NCI-H69 (cell line): ENCODE measurements around the gene MADCAM1.
"Not testable (repeated sequence)": the region's sequence is repeated elsewhere in the genome, so short reads cannot be mapped to it uniquely, and the experiment has no call there.

Experiments
- DNase-seq: peaks from one replicate; lab custom pipeline; 2025; lab: John Stamatoyannopoulos, UW

The MADCAM1 gene

DNA sequence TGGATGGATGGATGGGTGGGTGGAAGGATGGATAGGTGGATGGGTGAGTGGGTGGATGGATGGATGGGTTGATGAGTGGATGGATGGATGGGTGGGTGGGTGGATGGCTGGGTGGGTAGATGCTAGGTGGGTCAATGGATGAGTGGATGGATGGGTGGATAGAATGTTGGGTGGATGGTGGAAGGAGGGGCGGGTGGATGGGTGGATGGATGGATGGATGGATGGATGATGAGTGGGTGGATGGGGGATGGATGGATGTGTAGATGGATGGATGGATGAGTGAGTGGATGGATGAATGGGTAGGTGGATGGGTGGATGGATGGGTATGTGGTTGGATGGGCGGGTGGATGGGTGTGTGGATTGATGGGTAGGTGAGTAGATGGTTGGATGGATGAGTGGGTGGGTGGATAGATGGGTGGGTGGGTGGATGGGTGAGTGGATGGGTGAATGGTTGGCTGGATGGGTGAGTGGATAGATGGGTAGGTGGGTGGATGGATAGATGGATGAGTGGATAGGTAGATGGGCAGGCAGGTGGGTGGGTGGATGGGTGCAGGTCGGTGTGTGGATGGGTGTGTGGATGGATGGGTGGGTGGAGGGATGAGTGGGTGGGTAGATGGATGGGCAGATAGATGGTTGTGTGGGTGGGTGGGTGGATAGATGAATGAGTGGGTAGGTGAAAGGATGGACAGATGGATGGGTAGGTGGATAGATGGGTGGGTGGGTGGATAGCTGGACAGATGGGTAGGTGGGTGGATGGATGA lies 31.1 kb upstream of the MADCAM1 start:
- no peak for DNase-seq

- no peak for DNase-seq
These were observed 28.7 kb upstream of the MADCAM1 start for GRCh38 chr19:467554-467953.

DNA sequence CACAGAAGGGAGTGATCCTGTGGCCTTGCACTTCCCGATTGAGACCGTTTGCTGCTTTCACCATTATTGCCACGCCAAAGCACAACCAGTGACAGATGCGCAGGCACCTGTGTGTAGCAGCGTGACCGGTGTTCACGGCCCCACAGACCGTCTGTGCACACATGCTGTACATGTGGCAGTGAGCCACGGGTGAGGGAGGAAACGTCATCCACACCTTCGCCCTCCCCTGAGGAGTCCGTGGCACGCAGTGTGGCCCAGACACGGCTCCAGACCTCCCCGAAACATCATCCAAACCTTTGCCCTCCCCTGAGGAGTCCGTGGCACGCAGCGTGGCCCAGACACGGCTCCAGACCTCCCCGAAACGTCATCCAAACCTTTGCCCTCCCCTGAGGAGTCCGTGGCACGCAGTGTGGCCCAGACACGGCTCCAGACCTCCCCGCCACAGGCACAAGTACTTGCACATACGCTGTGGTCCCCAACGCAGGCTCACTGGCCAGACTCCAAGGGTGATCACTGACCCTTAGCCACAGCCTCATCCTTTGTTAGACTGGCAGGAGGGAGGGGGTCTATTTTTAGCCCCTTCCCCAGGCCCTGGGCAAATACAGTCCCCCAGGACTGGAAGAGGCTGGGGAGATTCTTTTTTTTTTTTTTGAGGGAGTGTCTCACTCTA lies 27.6 kb upstream of the MADCAM1 start:
- no peak for DNase-seq

DNA sequence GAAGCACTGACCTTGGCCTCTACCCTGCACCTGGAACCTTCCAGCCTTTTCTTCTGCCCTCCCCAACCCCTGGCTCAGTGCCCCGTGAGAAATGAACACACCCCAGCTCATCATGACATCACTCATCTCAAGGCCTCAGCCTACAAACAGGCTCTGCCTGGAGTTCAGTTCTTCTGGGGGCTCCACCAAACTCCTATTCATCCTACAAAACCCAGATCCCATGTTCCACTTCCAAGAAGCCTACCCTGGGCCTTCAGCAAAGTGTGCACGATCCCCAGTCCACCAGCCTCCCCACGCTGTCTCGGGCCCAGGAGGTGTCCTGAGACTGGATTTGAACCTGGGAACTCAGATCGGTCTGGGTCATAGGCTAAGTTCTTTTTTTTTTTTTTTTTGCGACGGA lies 26.5 kb upstream of the MADCAM1 start:
- DNase-seq = no peak

GRCh38 chr19:470701-471100 lies 25.6 kb upstream of the MADCAM1 start:
- no peak for DNase-seq

DNA sequence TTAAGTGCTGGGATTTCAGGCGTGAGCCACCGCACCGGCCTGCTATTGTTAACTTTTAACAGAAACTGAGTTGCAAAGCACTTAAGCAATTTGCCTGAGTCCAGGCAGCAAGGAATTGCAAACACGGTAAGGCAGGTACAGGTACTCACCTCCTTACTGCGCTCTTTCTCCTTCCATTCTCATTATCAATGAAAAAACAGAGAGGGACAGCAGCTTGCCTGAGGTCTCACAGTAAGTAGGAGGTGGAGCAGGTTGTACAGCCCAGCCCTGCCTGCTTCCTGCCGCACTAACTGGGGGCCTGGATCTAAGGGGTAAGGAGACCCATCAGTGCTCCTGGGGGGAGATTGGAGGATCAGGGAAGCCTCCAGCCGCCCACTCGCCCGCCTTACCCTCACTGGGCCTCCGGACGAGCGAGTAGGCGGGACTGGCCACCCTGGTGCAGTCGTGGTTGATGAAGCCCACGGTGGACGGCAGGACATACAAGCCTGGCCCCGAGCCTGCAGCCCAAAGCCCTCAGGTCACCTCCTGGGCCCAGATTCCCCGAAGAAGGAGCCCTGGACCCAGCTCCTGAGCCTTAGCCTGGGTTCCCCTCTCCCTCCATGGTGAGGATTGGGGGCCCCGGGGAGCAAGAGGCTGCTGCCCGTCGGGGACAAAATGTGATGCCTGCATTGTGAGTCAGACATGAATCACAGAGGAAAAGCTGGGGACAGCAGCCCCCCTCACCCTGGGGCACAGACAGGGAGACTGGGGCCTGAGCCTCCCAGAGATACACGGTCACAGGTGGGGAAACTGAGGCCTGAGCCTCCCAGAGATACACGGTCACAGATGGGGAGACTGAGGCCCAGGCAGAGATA lies 24.1 kb upstream of the MADCAM1 start:
- no peak for DNase-seq

DNA sequence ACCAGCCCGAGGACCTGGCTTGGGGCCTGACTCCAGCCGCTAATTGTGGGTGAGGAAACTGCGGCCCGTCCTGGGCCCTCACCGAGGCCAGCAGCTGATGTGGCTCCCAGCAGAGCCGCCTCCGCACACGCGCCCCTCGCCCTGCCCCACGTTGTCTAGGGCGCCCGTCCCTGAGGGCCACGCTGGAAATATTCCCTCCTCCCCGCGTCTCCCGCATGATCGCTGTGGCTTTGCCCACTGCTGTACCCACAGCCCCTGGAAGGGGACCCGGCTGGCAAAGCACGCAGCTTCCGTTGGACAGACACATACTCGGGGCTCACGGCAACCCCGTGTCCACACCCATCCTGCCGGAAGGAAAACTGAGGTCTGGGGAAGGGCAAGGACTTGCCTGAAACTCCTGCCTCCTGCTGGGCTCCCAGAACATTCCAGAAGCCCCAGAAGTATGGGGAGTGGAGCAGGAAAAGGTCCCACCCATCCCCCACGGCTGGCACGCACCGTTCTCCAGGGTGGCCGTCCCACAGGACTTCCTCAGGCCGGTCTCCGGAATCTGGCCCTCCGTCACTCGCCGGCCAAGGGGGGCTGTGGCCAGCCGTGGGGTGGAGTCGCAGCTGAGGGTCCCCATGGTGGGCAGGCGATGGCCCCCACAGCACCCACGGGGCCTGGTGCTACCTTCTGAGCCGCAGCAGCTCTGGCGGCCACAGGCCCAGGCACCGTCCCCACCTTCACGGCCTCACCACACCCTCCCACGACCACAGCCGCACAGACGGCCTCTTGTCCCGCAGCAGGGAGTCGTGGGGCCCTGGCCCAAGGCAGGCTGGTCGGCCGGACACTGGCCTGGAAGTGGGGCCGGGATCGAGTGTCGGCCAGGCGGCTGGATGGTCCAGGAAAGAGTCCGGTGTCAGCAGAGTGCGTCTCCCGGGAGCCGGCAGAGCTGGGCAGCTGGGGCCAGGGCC lies 21.9 kb upstream of the MADCAM1 start:
- no peak for DNase-seq

DNA sequence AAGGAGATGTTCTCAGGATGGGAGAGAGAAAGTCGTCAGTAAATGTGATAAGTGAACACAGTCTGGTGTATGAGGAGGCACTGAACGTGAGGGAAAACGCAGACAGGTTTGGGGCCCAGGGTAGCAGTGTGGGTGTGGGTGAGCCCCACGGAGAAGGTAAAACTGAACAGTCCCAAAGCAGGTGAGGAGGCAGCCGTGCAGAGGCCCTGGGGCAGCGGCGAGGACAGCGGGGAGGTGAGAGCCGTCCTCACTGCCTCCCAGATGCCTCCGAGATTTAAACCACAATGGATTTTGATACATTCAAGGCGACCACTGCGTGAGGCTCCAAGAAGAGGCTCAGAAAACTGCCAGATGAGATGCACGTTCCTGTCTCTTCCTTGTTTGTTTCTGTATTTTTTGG lies 20.9 kb upstream of the MADCAM1 start:
- no peak for DNase-seq

GRCh38 chr19:478236-478903 lies 17.9 kb upstream of the MADCAM1 start:
- no peak for DNase-seq

- DNase-seq = no peak
These were observed 17.3 kb upstream of the MADCAM1 start for GRCh38 chr19:478976-479375.

DNA sequence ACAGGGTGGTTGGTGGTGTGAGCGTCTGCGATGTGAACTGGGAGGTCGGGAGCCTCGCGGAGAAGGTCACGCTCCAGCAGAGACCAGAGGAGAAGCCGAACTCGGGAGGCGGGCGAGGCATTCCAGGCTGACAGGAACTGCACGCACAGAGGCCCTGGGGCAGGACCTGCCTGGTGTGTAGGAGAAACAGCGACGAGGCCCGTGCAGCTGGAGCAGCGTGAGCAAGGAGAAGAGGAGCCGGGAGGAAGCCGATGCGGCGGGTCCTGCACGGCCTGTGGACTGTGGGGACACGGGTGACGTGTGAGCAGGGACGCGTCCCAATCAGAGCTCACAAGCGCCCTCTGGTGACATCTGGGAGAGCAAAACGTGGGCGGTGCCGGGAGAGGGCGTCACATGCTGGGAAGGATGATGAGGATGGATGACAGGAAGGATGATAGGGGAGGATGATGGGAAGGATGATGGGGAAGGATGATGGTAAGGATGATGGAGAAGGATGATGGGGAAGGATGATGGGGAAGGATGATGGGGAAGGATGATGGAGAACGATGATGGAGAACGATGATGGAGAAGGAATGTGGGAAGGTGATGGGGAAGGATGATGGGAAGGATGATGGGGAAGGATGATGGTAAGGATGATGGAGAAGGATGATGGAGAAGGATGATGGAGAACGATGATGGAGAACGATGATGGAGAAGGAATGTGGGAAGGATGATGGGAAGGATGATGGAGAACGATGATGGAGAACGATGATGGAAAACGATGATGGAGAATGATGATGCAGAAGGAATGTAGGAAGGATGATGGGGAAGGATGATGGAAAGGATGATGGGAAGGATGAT lies 16.1 kb upstream of the MADCAM1 start:
- DNase-seq = peak; percentile 54

GRCh38 chr19:481100-481499 lies 15.2 kb upstream of the MADCAM1 start:
- not testable (repeated sequence) for DNase-seq

DNA sequence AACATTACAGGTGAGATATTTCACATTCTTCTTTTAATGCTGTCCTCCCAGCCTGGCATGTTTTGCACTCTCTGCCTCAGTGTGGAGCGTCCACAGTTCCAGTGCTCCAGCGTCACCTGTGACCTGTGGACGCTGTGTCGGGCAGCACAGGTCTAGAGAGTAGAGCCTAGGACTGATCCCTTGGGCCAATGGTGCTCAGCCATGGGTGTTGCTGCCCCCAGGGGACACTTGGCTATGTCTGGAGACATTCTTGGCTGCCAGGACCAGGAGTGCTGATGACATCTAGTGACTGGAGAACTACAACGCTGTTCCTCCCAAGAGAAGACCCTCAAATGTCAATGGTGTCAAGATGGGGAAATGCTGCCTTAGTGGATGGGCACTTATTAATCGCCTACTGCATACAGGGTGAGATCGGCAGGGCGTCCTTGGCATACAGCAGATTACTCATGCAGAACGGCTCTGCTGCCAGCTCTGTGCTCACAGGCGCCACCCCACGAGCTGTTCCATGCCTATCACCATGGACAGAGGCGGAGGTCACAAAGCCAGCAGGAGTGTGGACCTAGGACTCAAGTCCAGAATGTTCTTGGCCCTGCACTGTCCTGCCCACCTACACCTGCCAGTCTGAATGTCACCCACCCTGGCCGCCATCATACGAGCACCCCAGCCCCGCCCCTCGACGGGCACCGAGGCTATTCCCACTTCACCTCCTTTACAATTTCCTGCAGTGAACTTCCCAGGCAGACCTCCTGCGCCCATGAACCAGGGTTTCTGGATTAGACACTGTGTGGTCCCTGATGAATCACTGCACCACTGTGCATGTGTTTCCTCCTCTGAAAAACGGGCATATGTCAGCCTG lies 13.9 kb upstream of the MADCAM1 start:
- no peak for DNase-seq

DNA sequence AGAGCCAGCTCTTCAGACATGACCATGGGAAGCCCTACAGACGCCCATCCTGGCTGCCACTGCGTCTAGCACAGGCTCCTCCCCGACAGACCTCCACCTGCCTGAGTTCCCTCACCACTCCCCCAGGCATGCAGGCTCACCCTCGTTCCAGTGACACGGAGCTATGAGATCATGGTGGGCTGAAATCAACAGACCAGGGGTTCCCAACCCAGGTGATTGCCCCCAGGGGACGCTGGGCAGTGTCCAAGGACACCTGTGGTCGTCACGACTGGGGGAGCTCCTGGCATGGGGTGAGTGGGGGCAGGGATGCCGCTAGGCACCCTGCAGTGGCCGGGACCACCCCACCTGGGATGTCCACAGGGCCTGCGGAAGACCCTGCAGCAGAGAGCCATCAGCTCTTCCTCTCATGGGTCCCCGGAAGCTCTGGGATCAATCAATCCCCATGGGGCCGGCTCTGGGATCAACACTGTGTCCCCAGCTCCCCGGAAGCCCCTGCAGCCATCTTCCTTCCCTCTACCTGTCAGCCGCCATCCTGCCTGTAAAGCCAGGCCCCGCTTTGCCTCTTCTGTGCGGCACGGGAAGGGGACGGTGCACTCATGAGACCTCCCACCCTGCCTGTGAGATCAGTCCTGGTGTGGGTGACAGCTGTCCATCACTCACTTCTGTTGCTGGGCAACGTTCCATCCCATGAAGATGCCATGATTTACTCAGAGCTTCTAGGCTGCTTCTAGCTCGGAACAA lies 12.8 kb upstream of the MADCAM1 start:
- DNase-seq = peak; percentile 30

GRCh38 chr19:484494-484893 lies 11.8 kb upstream of the MADCAM1 start:
- DNase-seq = no peak

- peak; percentile 81 for DNase-seq
These were observed 11.2 kb upstream of the MADCAM1 start for GRCh38 chr19:485077-485476.

GRCh38 chr19:485583-486236 lies 10.6 kb upstream of the MADCAM1 start:
- peak; percentile 89 for DNase-seq
